Measurements from ENCODE around the gene IKBKE. TPM values are rescaled to one million over a fixed set of nuclear protein-coding genes. Genes with fewer than 3 reads are reported as not detected.

Gene IKBKE
- total RNA-seq, 6 donors from 2014 or later, result 7.4 to 25.1 (median 9.2) TPM

GRCh38 chr1:206464456-206464964, 5.8 kb upstream of the IKBKE start:
- TF ChIP-seq POLR2A (IDR thresholded peaks at IDR 0.05), result no peak
- TF ChIP-seq EP300 (IDR thresholded peaks at IDR 0.05), result no peak
- TF ChIP-seq POLR2AphosphoS5 (IDR thresholded peaks at IDR 0.05), result no peak
- TF ChIP-seq CTCF (IDR thresholded peaks at IDR 0.05), result no peak
- H3K27me3 ChIP-seq, result no peaks in the 10 kb centered on the region
- H3K27ac ChIP-seq, result no peak overlapping the region
- no peak for DNase-seq
- 70 to 72% methylated on average over 4 of the region's 4 CpGs for WGBS, 2 donors
- H3K9me3 ChIP-seq, result no peaks in the 10 kb centered on the region
- H3K36me3 ChIP-seq, result peaks cover 0 to 15% (median 3%) of the 10 kb centered on the region in 4 donors
- H3K4me3 ChIP-seq, result no peak overlapping the region
- H3K4me1 ChIP-seq, result peaks cover 13 to 24% (median 22%) of the 10 kb centered on the region in 4 donors
- ATAC-seq (ENCODE audit: low FRiP score in 2 of 2), result peak in 1 of 2 donors; percentile 79

GRCh38 chr1:206465951-206466350, 4.3 kb upstream of the IKBKE start:
- 69 to 75% methylated on average over 2 of the region's 2 CpGs for WGBS, 2 donors
- DNase-seq (no peak), ATAC-seq (ENCODE audit: low FRiP score in 2 of 2) (no peak)
- Histone ChIP-seq H3K27me3 (no peaks in the 10 kb centered on the region), H3K36me3 (peaks cover 0 to 10% (median 3%) of the 10 kb centered on the region in 4 donors), H3K4me3 (no peak overlapping the region), H3K9me3 (no peaks in the 10 kb centered on the region), H3K27ac (no peak overlapping the region), H3K4me1 (peaks cover 25 to 38% (median 36%) of the 10 kb centered on the region in 4 donors)
- no peak for TF ChIP-seq POLR2AphosphoS5 (IDR thresholded peaks at IDR 0.05)
- no peak for TF ChIP-seq EP300 (IDR thresholded peaks at IDR 0.05)
- TF ChIP-seq CTCF (IDR thresholded peaks at IDR 0.05), result no peak
- no peak for TF ChIP-seq POLR2A (IDR thresholded peaks at IDR 0.05)

GRCh38 chr1:206466840-206467649, 3.2 kb upstream of the IKBKE start:
- no peak for TF ChIP-seq POLR2AphosphoS5 (IDR thresholded peaks at IDR 0.05)
- TF ChIP-seq POLR2A (IDR thresholded peaks at IDR 0.05), result no peak
- TF ChIP-seq CTCF (IDR thresholded peaks at IDR 0.05), result no peak
- Histone ChIP-seq H3K27me3 (no peaks in the 10 kb centered on the region), H3K9me3 (no peaks in the 10 kb centered on the region), H3K4me1 (peaks cover 31 to 47% (median 46%) of the 10 kb centered on the region in 4 donors), H3K4me3 (no peak overlapping the region), H3K27ac (no peak overlapping the region), H3K36me3 (peaks cover 0 to 7% (median 1%) of the 10 kb centered on the region in 4 donors)
- ATAC-seq (ENCODE audit: low FRiP score in 2 of 2) (no peak), DNase-seq (no peak)
- WGBS, 2 donors, result 53 to 59% methylated on average over 13 to 15 of the region's 15 CpGs

- peaks cover 34 to 56% (median 51%) of the 10 kb centered on the region in 4 donors for H3K4me1 ChIP-seq
- 16 to 17% methylated on average over 9 of the region's 9 CpGs for WGBS, 2 donors
These were observed 2.4 kb upstream of the IKBKE start for GRCh38 chr1:206467915-206468314.

More at GRCh38 chr1:206467915-206468314, 2.4 kb upstream of the IKBKE start:
- Histone ChIP-seq H3K27me3 (no peaks in the 10 kb centered on the region), H3K36me3 (peaks cover 0 to 7% (median 1%) of the 10 kb centered on the region in 4 donors), H3K9me3 (no peaks in the 10 kb centered on the region), H3K4me3 (no peak overlapping the region), H3K27ac (peak overlapping the region in 3 of 4 donors; percentile 18 to 52 (median 49))
- TF ChIP-seq POLR2AphosphoS5 (IDR thresholded peaks at IDR 0.05) (peak; percentile 73 to 82), CTCF (IDR thresholded peaks at IDR 0.05) (peak in 3 of 6 experiments; percentile 18 to 22 (median 18)), EP300 (IDR thresholded peaks at IDR 0.05) (peak in 1 of 4 donors; percentile 33), POLR2A (IDR thresholded peaks at IDR 0.05) (no peak)
- DNase-seq (peak; percentile 82 to 92), ATAC-seq (ENCODE audit: low FRiP score in 2 of 2) (peak; percentile 60 to 79)
